GM12891 (cell line): ENCODE measurements around the gene FLAD1.

Experiments
- POLR2A ChIP-seq: IDR thresholded peaks from 2 replicates; pipeline ENCODE4 v1.6.1; 2011; ENCODE audit warnings: low read depth, low read length, control low read depth
- POLR2AphosphoS5 ChIP-seq: IDR thresholded peaks from 2 replicates; pipeline ENCODE4 v1.6.1; 2011; ENCODE audit warnings: low read depth, low read length, control low read depth
- SPI1 ChIP-seq: IDR thresholded peaks from 2 replicates; pipeline ENCODE4 v1.6.1; 2011; ENCODE audit warnings: low read depth, low read length, control low read depth
- TAF1 ChIP-seq: IDR thresholded peaks from 2 replicates; pipeline ENCODE4 v1.6.1; 2011; ENCODE audit warnings: low read depth, low read length, control low read depth

- no peak for TF ChIP-seq POLR2AphosphoS5
- no peak for TF ChIP-seq POLR2A
- TF ChIP-seq TAF1 = no peak
- TF ChIP-seq SPI1 = no peak
Observed at GRCh38 chr1:154969246-154969645, 13.9 kb upstream of the FLAD1 start.
